ENCODE measurements around the gene GSDMA.

DNA sequence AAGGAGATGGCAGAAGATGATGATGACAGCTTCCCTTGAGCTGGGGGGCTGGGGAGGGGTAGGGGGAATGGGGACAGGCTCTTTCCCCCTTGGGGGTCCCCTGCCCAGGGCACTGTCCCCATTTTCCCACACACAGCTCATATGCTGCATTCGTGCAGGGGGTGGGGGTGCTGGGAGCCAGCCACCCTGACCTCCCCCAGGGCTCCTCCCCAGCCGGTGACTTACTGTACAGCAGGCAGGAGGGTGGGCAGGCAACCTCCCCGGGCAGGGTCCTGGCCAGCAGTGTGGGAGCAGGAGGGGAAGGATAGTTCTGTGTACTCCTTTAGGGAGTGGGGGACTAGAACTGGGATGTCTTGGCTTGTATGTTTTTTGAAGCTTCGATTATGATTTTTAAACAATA is 34.7 kb downstream of the GSDMA start:
- TF ChIP-seq, protein P1, sequence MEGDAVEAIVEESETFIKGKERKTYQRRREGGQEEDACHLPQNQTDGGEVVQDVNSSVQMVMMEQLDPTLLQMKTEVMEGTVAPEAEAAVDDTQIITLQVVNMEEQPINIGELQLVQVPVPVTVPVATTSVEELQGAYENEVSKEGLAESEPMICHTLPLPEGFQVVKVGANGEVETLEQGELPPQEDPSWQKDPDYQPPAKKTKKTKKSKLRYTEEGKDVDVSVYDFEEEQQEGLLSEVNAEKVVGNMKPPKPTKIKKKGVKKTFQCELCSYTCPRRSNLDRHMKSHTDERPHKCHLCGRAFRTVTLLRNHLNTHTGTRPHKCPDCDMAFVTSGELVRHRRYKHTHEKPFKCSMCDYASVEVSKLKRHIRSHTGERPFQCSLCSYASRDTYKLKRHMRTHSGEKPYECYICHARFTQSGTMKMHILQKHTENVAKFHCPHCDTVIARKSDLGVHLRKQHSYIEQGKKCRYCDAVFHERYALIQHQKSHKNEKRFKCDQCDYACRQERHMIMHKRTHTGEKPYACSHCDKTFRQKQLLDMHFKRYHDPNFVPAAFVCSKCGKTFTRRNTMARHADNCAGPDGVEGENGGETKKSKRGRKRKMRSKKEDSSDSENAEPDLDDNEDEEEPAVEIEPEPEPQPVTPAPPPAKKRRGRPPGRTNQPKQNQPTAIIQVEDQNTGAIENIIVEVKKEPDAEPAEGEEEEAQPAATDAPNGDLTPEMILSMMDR (IDR thresholded peaks at IDR 0.05 in 2 of 3, conservative IDR thresholded peaks at IDR 0.05 in 1 of 3; ENCODE audit: control insufficient read depth in 2 of 3, extremely low read depth in 1 of 3, insufficient read depth in 1 of 3, low read depth in 3 of 3, low read length in 3 of 3), result no peak
- TF ChIP-seq, protein P2, sequence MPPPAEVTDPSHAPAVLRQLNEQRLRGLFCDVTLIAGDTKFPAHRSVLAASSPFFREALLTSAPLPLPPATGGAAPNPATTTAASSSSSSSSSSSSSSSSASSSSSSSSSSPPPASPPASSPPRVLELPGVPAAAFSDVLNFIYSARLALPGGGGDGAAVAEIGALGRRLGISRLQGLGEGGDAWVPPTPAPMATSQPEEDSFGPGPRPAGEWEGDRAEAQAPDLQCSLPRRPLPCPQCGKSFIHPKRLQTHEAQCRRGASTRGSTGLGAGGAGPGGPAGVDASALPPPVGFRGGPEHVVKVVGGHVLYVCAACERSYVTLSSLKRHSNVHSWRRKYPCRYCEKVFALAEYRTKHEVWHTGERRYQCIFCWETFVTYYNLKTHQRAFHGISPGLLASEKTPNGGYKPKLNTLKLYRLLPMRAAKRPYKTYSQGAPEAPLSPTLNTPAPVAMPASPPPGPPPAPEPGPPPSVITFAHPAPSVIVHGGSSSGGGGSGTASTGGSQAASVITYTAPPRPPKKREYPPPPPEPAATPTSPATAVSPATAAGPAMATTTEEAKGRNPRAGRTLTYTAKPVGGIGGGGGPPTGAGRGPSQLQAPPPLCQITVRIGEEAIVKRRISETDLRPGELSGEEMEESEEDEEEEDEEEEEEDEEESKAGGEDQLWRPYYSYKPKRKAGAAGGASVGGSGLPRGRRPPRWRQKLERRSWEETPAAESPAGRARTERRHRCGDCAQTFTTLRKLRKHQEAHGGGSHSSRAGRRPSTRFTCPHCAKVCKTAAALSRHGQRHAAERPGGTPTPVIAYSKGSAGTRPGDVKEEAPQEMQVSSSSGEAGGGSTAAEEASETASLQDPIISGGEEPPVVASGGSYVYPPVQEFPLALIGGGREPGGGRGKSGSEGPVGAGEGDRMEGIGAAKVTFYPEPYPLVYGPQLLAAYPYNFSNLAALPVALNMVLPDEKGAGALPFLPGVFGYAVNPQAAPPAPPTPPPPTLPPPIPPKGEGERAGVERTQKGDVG (CRISPR knock-in tag; IDR thresholded peaks at IDR 0.05), result no peak
- TF ChIP-seq POLR2AphosphoS5 (IDR thresholded peaks at IDR 0.05; ENCODE audit: low read length) (0 out of 2 replicates have a peak, but pooled peaks have one; percentile 14), POLR2A (IDR thresholded peaks at IDR 0.05; ENCODE audit: low read depth, low read length) (no peak; the same call in 1 of the 2 replicates), ZNF24 (IDR thresholded peaks at IDR 0.05) (no peak), EP300 (IDR thresholded peaks at IDR 0.05; ENCODE audit: borderline replicate concordance in 1 of 2, control insufficient read depth in 1 of 2, low read depth in 2 of 2, low read length in 2 of 2) (no peak), CBX5 (IDR thresholded peaks at IDR 0.05; ENCODE audit: low read depth) (no peak), RBBP5 (conservative IDR thresholded peaks at IDR 0.05) (no peak), ZNF274 (IDR thresholded peaks at IDR 0.05; ENCODE audit: insufficient read depth, insufficient read length) (no peak)
- TF ChIP-seq, protein P3, sequence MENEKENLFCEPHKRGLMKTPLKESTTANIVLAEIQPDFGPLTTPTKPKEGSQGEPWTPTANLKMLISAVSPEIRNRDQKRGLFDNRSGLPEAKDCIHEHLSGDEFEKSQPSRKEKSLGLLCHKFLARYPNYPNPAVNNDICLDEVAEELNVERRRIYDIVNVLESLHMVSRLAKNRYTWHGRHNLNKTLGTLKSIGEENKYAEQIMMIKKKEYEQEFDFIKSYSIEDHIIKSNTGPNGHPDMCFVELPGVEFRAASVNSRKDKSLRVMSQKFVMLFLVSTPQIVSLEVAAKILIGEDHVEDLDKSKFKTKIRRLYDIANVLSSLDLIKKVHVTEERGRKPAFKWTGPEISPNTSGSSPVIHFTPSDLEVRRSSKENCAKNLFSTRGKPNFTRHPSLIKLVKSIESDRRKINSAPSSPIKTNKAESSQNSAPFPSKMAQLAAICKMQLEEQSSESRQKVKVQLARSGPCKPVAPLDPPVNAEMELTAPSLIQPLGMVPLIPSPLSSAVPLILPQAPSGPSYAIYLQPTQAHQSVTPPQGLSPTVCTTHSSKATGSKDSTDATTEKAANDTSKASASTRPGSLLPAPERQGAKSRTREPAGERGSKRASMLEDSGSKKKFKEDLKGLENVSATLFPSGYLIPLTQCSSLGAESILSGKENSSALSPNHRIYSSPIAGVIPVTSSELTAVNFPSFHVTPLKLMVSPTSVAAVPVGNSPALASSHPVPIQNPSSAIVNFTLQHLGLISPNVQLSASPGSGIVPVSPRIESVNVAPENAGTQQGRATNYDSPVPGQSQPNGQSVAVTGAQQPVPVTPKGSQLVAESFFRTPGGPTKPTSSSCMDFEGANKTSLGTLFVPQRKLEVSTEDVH (IDR thresholded peaks at IDR 0.05; ENCODE audit: low read depth, partially characterized antibody), result no peak

All from GM12878 (cell line).